Measurements from ENCODE around the gene FBLN2.

The FBLN2 gene

DNA sequence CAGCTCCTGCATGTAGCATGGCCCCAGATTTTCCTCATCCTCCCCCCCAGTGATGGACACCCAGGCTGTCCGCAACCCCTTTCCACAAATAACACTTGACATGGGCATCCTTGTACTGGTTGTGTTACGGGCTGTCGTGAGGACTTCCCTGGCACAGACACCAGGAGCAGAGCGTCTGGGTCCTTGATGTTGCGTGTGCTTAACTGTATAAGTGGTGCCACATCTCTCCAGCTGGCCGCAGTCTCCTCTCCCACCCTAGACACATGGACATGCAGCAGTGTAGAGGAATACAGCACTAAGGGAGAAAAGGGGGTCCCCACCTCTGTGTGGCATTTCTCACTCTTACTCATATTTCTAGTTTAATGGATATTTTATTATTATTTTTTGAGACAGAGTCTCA, 56.6 kb downstream of the FBLN2 start:
- DNase-seq (ENCODE audit: low spot score), result no peak

DNA sequence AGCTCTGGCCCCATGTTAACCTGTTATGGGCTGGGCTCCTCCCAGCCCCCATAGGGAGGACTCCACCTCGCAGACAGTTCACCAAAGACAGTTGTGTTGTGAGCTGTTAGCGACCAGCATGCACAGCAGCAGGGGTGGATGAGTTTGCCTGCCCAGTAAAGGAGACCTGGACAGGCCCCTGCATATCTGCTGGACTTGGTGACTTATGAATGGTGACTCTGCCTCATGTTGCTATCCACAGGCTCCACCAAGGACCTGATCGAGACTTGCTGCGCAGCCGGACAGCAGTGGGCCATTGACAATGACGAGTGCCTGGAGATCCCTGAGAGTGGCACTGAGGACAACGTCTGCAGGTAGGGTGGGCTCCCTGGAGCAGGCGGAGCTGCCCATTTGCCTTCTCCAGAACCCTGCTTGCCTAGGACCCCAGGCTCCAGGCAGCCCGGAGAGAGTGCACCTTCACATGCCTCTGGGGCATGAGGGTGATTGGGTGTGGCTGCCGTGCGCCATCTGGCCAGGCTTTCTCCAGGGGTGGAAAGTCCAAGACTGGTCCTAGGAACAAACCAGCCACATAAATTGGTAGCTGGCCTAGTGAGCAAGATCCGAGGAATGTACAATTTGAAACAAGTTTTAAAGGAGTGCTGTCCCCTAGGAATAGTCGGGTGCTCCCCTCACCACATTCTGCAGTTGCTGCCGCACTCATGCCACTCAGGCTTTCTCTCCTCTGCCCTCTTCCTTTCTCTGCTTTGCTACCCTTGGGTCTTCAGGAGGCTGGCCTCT, 59.1 kb downstream of the FBLN2 start:
- DNase-seq (ENCODE audit: low spot score), result no peak

DNA sequence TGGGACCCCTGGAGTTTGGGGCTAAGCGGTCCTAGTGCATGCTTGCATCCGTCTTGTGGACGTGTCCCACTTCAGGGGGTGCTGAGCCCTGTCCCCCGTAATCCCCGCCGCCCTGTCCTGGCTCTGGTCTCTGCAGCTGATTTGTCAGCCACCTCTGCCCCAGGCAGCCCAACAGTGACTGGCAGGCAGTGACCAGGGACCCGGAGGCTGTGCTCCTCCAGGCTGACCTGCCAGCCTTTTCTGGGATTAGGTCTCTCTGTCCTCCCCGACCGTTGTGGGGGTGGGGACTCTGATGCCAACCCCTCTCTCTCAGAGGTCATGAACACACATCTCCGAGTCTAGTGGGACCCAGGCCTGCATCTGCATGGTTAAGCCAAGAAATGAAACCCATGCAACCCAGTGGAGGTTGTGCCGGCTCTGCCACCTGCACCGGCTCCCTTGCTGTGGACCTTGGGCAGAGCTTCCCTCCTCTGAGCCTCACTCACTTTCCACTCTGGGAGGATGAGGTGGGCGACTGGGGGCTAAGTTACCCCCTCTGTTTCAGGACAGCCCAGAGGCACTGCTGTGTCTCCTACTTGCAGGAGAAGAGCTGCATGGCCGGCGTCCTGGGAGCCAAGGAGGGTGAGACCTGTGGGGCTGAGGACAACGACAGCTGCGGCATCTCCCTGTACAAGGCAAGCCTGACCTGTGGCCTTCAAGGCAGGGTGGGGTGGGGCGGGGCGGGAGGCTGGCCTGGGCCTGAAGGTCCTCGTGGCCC, 60.2 kb downstream of the FBLN2 start:
- no peak for DNase-seq (ENCODE audit: low spot score)

DNA sequence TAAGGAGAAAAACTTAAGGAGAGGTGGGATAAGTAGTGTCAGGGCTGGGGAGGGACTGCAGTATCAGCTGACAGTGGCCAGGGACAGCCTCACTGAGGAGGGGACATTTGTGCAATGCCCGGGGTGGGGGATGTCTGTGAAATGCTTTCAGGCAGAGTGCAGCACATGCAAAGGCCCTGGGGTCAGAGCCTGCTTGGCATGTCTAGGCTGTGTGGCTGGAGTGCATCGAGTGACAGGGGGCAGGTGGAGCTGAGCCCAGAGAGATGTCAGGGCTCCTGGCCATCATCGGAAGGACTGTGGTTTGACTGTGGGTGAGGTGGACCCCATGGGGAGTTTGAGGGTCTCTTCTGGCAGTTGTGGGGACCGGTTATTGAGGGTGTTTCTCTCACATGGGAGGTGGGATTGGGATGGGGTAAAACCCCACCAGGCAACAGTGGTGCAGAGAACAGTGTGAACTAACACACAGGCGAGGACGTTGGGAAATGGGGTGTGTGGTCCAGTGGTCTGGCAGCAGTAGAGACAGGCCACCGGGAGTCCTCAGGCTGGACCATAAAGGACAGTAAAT, 61.2 kb downstream of the FBLN2 start:
- DNase-seq (ENCODE audit: low spot score), result no peak

DNA sequence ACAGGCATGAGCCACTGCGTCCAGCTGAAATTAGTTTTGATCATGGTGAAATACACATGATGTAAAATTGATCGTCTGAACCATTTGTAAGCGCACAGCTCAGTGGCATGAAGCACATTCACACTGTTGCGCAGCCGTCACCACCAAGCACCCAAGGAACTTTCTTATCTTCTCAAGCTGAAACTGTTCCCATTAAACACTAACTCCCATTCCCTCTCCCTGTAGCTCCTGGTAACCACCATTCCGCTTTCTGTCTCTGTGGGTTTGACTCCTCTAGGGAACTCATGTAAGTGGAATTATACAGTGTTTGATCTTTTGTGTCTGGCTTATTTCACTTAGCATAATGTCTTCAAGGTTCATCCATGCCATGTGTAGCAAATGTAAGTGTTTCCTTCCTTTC, 62.3 kb downstream of the FBLN2 start:
- no peak for DNase-seq (ENCODE audit: low spot score)

DNA sequence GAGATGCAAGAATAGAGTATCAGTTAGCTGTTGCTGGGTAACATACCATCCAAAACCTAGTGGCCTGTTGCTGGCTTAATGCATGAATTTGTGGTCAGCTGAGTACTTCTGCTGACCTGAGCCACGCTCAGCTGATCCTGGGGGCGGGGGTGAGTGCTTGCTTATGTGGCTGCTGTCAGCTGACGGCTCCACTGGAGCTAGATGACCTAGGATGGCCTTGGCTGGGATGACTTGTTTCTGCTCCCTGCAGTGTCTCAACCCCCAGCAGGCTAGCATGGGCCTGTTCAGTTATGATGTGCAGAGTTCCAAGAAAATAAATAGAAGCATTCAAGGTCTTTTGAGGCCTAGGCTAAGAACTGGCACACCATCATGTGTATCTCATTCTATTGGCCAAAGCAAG, 63.9 kb downstream of the FBLN2 start:
- DNase-seq (ENCODE audit: low spot score), result peak; percentile 49

DNA sequence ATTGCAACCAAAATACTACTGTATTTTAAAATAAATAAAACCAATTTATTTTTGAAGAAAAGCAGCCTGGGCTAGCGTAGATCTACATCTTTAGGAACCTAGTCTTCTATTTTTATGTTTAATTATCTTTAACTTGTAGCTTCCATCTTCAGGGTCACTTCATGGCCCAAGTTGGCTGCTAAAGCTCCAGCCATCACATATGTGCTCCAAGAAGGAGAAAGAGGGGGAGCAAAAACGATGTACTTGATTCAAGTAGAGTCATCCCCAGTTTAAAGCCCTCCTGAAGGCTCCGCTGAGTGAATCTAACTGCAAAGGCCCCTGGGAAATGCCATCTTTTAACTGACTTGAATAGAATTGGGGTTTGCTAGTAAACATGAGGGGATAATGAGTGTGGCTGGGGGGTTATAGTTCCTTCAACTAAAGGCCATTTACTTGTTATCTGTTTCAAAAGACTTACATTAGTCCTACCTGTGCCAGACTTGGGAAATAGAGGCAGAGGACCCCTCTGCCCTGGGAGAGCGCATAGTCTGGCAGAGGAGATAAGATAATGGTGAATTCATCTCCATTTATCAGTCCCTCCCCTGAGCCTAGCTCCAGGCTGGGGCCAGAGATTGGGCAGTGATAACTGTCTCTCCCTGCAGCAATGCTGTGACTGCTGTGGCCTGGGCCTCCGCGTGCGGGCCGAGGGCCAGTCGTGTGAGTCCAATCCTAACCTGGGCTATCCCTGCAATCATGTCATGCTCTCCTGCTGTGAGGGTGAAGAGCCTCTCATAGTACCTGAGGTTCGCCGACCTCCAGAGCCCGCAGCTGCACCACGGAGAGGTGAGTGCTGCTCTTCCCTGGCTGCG, 64.6 kb downstream of the FBLN2 start:
- DNase-seq (ENCODE audit: low spot score), result no peak

DNA sequence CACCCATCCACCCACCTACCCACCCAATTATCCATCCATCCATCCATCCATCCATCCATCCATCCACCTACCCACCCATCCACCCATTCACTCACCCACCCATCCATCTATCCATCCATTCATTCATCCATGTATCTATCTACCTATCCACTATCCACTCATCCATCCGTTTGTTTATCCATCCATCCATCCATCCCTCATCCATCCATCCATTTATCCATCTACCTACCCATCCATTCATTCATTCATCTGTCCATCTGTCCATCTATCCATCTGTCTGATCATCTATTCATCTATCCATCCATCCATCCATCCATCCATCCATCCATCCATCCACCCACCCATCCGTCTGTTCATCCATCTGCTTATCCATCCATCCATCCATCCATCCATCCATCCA, 65.7 kb downstream of the FBLN2 start:
- DNase-seq (ENCODE audit: low spot score), result no peak

DNA sequence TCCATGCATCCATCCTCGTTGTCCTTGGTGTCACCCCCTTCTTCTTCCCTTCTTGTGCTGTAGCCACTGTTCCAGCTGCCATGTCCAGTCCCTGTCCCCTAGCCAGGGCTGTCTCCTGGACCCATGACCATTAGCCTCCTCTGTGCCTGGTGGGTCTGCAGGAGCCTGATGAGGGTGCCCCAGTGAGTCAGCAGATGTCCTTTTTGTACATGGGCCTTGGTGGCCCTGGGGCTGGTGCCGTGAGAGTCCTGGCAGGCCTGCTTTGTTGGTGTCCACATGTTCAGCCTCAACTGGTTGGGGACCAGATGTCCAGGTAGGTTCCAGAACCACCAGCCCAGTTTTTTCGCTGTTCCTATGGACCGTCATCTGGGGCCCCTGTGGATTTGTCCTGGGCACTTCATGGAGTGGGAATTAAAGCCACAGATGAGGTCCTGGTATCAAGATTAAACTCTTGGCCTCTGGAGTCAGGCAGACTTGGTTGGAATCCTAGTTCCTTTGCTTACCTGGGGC, 66.1 kb downstream of the FBLN2 start:
- DNase-seq (ENCODE audit: low spot score), result no peak

DNA sequence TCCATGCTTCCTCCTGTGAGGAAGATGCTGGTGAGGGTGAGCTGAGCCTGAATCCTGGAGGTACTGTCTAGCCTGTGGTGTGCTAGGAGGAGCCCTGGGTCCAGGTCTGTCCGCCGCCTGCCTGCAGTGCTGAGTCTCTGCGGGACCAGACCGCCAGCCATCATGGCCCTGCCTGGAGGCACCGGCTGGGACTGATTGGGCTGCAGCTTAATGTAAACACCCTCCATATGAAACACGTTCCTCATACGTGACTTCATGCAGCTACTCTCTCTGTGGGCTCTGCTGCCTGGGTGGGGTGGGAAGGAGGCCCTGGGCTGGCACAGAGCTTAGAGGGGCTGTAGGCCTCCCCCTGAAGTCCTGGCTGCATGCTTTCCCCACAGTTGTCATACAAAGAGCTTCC, 67.4 kb downstream of the FBLN2 start:
- DNase-seq (ENCODE audit: low spot score), result no peak

DNA sequence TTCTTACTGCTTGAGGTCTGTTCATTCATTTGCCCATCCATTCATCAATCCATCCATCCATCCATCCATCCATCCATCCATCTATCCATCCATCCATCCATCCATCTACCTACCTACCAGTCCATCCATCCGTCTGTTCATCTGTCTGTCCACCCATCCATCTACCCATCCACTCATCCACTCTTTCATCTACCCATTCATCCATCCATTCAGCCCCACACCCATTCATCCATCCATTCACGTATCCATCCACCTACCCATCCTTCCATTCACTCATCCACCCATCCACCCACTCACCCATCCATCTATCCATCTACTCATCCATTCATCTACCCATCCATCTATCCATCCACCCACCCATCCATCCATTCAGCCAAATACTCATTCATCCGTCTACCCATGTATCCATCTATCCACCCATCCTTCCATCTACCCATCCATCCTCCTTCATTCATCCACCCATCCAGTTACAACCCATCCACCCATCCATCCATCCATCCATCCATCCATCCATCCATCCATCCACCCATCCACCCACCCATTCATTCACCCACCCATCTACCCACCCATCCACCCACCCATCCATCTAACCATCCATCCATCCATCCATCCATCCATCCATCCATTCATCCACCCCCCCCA, 68.3 kb downstream of the FBLN2 start:
- DNase-seq (ENCODE audit: low spot score), result no peak

DNA sequence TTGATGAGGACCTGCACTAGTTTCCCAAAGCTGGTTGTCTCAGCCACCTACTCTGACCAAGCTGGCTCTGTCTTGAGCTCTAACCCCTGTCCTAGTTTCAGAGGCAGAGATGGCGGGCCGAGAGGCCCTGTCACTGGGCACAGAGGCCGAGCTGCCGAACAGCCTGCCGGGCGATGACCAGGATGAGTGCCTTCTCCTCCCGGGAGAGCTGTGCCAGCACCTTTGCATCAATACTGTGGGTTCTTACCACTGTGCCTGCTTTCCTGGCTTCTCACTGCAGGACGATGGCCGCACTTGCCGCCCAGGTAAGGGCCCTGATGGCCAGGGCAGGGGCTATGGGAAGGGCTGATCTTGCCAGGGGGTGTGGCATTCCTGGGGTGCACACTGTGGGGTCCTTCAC, 69.1 kb downstream of the FBLN2 start:
- DNase-seq (ENCODE audit: low spot score), result no peak

DNA sequence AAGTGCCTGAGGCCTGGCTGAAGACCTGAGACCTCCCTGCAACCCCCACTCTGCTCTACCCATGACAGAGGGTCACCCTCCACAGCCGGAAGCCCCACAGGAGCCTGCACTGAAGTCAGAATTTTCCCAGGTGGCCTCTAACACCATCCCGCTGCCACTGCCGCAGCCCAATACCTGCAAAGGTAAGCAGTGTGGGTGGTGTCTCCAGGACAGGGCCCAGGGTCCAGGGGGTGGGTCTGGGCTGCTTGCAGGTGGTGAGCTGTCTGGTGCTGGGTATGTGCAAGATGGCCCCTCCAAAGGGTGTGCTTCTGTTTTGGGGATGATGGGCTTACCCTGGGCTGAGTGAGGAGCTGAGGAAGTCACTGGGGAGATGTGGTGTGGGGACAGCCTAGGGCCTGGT, 69.9 kb downstream of the FBLN2 start:
- DNase-seq (ENCODE audit: low spot score), result no peak

DNA sequence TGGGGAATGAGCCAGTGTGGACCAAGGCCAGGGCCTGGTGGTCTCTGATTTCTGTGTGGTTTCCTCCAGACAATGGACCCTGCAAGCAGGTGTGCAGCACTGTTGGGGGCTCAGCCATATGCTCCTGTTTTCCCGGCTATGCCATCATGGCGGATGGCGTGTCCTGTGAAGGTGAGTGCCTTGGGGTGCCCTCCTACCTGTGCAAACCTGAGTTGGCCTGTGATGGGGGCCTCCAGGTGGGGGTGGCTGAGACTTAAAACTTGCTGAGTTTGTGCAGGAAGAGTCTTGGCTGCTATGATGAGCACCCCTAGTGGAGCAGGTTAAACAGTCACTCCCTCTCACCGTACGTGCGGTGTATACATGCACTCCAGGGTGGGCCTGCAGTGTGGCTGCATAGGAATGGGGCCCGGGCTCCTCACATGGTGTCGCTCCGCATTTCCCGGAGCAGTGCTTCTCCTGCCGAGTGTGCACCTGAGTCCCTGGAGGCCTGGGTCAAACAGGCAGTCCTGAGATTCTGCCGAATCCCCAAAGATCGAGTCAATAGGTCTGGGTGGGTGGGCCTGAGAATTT, 70.8 kb downstream of the FBLN2 start:
- DNase-seq (ENCODE audit: low spot score), result no peak

DNA sequence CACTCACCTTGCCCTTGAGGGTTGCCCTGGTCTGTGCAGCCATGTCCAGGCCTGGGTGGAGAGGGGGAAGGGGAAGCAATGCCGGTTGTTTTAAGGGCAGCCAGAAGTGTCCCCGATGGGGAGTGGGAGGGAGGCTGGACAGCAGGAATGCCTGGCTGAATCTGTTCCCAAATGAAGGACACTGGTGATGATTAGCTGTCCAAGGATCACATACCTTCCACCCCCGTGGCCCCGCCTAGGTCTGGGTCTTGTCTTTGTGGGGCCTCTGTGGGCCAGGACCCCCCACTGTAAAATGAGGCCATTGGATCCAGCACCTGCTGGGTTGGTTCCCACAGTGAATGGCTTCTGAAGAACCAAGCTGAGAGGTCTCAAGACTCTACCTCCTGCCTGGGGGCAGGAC, 71.4 kb downstream of the FBLN2 start:
- DNase-seq (ENCODE audit: low spot score), result no peak

DNA sequence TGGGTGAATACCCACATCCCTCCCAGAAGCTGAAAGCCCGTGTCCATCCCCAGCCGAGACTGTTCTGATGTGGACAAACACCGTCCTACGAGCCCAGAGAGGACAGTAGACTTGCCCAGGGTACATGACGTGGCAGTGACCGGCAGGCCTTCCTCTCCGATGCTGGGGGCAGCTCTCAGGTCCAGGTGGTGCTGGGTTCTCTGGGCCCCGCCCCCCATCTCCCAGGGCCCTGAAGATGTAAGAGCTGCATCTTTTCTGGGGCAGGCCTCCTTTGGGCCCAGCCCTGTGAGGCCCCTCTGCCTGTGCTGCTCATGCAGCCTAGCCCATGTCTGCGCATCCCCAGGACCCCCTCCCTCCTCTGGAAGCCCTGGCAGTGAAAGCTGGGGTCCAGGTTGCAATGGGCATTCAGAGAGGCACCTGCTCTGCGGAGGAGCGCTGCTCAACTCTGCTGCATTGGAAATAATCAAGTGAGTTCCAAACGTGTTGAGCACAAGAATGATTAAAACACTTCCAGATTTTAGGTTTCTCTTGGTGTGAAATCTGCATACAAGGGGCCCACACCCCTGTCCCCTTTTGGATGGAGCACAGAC, 71.9 kb downstream of the FBLN2 start:
- no peak for DNase-seq (ENCODE audit: low spot score)

DNA sequence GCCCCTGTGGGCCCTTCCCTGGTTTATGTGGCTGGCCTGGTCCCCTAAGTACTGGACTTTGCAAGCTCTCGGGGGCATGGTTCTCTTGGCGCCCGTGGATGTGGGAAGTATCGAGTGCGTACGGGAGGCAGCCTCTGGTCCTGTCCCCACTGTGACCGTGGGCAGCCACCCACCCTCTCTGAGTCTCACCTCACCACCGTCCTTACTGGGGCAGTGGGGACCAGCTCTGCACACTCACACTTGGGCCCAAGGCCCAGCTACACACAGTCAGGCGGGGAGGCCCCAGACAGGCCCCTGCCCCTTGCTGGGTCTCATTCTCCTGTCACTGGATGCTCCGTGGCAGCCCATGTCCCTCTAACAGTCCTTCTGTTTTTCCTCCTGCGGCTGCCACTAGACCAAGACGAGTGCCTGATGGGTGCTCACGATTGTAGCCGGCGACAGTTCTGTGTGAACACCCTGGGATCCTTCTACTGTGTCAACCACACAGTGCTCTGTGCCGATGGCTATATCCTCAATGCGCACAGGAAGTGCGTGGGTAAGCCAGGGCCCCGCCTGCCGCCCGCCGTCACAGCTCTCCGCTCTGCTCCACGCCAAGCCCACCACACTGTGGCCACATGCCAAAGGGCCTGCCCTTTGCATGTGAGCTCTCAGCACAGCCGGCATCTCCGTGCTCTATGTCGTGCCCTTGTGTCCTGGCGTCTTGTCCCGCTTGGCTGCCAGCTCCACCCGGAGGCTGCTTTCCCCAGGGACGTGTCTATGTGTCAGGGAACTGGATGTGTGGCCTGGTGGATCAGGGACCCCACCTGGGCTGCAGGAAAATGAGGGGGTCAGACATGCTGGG, 72.7 kb downstream of the FBLN2 start:
- no peak for DNase-seq (ENCODE audit: low spot score)

DNA sequence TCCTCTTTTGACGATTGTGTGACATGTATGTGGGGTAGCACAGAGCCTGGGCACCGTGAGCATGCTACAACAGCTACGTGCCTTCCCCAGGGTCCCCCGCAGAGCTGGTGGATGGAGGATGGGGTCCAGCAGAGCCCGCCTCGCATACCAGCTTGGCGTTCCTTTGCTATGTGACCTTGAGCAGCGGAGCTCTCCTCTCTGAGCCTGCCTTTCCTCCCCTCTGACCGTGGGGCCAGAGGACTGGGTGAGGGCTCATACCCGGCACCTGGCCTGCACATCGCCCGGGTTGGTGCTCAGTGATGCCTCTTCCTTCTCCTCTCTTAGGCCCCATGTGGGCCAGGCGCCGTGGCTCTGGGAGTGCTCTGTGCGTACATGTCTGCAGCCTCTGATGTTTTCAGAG, 73.4 kb downstream of the FBLN2 start:
- DNase-seq (ENCODE audit: low spot score), result no peak

DNA sequence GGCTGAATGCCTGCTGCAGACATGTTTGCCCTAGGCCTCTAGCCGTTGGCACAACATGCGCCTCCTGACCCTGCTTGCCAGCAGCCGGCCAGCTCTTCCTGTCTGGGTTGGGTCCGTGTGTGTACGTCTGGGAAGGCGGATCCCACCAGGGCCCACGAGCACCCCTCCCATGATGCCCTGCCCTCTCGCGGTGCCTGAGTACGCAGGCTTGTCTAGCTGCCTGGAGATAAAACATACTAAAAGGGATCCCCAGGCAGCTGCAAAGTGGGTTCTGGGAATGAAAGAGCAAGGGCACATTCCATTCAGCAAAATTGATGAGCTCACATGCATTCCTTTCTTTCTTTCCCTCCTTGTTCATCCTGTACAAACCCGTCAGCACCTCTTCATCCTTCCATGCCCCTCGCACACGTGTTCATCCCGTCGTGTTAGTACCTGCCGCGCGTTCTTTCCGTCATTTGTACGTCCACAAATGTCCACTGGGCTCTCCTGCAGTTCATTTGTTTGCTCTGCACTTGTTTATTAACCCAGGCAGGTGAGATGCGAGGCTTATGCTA, 74.3 kb downstream of the FBLN2 start:
- DNase-seq (ENCODE audit: low spot score), result peak; percentile 15

DNA sequence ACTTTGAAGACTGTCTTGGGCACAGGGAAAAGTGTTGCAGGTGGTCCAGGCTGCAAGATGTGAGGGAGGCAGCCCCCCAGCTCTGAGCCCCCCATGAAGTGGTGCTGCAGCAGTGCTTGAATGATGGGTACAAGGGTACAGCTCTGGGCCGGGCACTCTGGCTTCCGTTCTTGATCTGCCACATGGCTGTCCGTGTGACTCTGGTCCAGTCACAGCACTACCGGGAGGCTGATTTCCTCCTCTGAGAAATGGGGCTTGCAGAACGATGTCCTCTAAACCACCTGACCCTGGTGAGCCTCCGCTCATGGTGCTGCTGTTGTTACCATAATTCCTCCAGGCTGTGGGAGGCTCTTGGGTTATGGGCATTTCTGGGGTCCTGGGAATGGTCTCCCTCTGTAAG, 75.1 kb downstream of the FBLN2 start:
- DNase-seq (ENCODE audit: low spot score), result no peak
